Gastrocnemius medialis (tissue), 4 donors: ENCODE data around the gene NEDD4L.

Experiments used
- POLR2A ChIP-seq, 2 donors: fragments of 450-650 bp; IDR thresholded peaks; one replicate each; pipeline ENCODE4 v1.6.1; 2017; ENCODE audit warnings: antibody characterized with exemption in 2 of 2, mild to moderate bottlenecking in 2 of 2, moderate library complexity in 2 of 2
- TF ChIP-seq, protein P1 (sequence below), 5 experiments: fragments of 450-650 bp in 3 of 5; fragments of 200-600 bp in 2 of 5; sonication (generic) in 2 of 5; IDR thresholded peaks in 4 of 5; conservative IDR thresholded peaks in 1 of 5; 1 replicate in 4 of 5; 2 replicates in 1 of 5; pipeline ENCODE4 v1.5.1; 2016 to 2019; ENCODE audit warnings: antibody characterized with exemption in 5 of 5, mild to moderate bottlenecking in 3 of 5, moderate library complexity in 3 of 5

DNA sequence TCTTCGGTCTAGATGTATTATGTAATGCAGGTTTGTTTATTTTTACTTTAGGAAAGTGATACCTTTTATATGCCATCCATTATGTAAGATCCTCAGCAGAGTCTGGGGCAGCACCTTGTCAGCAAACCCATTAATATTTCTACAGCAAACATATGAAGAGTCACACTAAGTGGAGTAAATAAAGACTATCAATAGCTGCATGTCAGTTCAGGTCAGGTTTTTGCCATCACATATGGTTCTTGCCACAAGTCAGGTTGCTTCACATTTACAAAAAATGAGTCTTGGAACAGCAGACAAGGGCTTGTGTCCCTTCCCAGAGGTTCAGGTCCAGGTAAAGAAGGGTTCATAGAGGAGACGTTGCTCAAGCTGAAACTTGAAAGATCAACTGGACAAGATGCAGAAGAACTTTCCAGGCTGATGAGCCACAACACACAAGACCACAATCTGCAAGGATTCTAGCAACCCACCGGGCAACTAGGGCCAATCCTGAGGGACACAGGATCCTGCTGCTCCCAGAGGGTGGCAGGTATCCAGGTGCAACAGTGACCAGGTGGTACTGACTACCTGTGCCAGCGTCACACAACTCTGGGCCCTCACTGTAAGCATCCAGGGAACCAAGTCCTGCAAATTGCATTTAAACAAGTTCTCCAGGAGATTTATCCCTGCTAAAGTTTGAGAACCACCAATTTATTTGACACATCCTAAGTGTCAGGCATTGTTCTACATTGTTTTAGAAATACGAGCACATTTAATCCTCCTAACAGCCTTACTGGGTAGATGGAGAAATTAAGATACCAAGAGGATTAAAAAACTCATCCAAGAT lies 369.0 kb downstream of the NEDD4L start:
- TF ChIP-seq, protein P1, sequence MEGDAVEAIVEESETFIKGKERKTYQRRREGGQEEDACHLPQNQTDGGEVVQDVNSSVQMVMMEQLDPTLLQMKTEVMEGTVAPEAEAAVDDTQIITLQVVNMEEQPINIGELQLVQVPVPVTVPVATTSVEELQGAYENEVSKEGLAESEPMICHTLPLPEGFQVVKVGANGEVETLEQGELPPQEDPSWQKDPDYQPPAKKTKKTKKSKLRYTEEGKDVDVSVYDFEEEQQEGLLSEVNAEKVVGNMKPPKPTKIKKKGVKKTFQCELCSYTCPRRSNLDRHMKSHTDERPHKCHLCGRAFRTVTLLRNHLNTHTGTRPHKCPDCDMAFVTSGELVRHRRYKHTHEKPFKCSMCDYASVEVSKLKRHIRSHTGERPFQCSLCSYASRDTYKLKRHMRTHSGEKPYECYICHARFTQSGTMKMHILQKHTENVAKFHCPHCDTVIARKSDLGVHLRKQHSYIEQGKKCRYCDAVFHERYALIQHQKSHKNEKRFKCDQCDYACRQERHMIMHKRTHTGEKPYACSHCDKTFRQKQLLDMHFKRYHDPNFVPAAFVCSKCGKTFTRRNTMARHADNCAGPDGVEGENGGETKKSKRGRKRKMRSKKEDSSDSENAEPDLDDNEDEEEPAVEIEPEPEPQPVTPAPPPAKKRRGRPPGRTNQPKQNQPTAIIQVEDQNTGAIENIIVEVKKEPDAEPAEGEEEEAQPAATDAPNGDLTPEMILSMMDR (IDR thresholded peaks at IDR 0.05 in 4 of 5, conservative IDR thresholded peaks at IDR 0.05 in 1 of 5), result no peak
- TF ChIP-seq POLR2A (IDR thresholded peaks at IDR 0.05), result no peak
